ENCODE results near the gene ST3GAL6.

DNA sequence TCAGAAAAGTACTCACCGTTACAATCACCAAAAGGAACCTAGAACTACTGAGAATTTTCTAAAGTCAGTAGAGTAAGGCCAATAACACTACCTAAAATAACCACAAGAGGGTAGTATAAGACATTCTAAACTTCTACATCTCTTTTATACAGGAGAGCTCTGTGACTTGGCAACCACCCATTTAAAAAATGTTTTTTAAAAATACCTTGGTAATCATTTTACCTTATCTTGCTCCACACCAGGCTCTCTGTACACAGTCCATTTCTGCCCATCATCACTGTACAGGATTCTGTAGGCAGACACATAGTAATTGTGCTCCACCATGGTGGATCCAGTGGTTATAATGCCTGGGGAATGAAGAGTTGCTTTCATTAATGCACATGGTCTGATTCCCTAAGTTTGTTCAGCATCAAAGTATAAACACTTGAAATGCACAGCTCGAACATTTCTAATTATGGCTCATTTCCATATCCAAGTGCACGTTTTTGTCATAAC is 54.5 kb downstream of the ST3GAL6 start:
- no peak for TF ChIP-seq MXI1 (IDR thresholded peaks at IDR 0.05; ENCODE audit: low read depth, low read length)
- TF ChIP-seq SMARCA5 (IDR thresholded peaks at IDR 0.05), result no peak
- TF ChIP-seq, protein P1, sequence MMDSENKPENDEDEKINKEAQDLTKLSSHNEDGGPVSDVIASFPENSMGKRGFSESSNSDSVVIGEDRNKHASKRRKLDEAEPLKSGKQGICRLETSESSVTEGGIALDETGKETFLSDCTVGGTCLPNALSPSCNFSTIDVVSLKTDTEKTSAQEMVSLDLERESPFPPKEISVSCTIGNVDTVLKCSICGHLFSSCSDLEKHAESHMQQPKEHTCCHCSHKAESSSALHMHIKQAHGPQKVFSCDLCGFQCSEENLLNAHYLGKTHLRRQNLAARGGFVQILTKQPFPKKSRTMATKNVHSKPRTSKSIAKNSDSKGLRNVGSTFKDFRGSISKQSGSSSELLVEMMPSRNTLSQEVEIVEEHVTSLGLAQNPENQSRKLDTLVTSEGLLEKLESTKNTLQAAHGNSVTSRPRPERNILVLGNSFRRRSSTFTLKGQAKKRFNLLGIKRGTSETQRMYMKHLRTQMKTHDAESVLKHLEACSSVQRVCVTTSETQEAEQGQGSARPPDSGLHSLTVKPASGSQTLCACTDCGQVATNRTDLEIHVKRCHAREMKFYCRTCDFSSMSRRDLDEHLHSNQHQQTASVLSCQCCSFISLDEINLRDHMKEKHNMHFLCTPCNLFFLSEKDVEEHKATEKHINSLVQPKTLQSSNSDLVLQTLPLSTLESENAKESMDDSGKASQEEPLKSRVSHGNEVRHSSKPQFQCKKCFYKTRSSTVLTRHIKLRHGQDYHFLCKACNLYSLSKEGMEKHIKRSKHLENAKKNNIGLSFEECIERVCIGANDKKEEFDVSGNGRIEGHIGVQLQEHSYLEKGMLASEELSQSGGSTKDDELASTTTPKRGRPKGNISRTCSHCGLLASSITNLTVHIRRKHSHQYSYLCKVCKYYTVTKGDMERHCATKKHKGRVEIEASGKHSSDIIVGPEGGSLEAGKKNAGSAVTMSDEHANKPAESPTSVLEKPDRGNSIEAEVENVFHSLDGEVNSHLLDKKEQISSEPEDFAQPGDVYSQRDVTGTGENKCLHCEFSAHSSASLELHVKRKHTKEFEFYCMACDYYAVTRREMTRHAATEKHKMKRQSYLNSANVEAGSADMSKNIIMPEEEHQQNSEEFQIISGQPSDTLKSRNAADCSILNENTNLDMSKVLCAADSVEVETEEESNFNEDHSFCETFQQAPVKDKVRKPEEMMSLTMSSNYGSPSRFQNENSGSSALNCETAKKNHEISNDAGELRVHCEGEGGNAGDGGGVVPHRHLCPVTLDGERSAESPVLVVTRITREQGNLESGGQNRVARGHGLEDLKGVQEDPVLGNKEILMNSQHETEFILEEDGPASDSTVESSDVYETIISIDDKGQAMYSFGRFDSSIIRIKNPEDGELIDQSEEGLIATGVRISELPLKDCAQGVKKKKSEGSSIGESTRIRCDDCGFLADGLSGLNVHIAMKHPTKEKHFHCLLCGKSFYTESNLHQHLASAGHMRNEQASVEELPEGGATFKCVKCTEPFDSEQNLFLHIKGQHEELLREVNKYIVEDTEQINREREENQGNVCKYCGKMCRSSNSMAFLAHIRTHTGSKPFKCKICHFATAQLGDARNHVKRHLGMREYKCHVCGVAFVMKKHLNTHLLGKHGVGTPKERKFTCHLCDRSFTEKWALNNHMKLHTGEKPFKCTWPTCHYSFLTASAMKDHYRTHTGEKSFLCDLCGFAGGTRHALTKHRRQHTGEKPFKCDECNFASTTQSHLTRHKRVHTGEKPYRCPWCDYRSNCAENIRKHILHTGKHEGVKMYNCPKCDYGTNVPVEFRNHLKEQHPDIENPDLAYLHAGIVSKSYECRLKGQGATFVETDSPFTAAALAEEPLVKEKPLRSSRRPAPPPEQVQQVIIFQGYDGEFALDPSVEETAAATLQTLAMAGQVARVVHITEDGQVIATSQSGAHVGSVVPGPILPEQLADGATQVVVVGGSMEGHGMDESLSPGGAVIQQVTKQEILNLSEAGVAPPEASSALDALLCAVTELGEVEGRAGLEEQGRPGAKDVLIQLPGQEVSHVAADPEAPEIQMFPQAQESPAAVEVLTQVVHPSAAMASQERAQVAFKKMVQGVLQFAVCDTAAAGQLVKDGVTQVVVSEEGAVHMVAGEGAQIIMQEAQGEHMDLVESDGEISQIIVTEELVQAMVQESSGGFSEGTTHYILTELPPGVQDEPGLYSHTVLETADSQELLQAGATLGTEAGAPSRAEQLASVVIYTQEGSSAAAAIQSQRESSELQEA (IDR thresholded peaks at IDR 0.05; ENCODE audit: low read depth), result no peak
- no peak for TF ChIP-seq TAF15 (IDR thresholded peaks at IDR 0.05; ENCODE audit: low read depth, low read length)
- no peak for TF ChIP-seq FOSL1 (tag; conservative IDR thresholded peaks at IDR 0.05)
- TF ChIP-seq HDAC6 (IDR thresholded peaks at IDR 0.05; ENCODE audit: low read depth, low read length), result no peak
- TF ChIP-seq JUND (IDR thresholded peaks at IDR 0.05; ENCODE audit: borderline replicate concordance, low read depth, low read length), result no peak
- TF ChIP-seq JUND (tag; IDR thresholded peaks at IDR 0.05; ENCODE audit: borderline replicate concordance, low read depth, low read length), result no peak
- TF ChIP-seq, protein P2, sequence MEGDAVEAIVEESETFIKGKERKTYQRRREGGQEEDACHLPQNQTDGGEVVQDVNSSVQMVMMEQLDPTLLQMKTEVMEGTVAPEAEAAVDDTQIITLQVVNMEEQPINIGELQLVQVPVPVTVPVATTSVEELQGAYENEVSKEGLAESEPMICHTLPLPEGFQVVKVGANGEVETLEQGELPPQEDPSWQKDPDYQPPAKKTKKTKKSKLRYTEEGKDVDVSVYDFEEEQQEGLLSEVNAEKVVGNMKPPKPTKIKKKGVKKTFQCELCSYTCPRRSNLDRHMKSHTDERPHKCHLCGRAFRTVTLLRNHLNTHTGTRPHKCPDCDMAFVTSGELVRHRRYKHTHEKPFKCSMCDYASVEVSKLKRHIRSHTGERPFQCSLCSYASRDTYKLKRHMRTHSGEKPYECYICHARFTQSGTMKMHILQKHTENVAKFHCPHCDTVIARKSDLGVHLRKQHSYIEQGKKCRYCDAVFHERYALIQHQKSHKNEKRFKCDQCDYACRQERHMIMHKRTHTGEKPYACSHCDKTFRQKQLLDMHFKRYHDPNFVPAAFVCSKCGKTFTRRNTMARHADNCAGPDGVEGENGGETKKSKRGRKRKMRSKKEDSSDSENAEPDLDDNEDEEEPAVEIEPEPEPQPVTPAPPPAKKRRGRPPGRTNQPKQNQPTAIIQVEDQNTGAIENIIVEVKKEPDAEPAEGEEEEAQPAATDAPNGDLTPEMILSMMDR (IDR thresholded peaks at IDR 0.05 in 2 of 3, conservative IDR thresholded peaks at IDR 0.05 in 1 of 3; ENCODE audit: insufficient read depth in 2 of 3, low read depth in 1 of 3, low read length in 3 of 3), result peak; percentile 16 to 59 (median 24); a peak in 4 of 6 replicates
- TF ChIP-seq ZZZ3 (IDR thresholded peaks at IDR 0.05), result no peak
- no peak for TF ChIP-seq PHF8 (IDR thresholded peaks at IDR 0.05; ENCODE audit: borderline replicate concordance, low read length)
- no peak for TF ChIP-seq ZFP36 (IDR thresholded peaks at IDR 0.05; ENCODE audit: low read depth, low read length, partially characterized antibody)

Measured in K562 (cell line).